Ishikawa (cell line): ENCODE measurements around the gene DGKG.

Experiments
- FOXM1 ChIP-seq: IDR thresholded peaks from 2 replicates; pipeline ENCODE4 v1.6.1; 2012; ENCODE audit warnings: low read depth, borderline replicate concordance
- TAF1 ChIP-seq: IDR thresholded peaks from 2 replicates; pipeline ENCODE4 v1.6.1; 2012; ENCODE audit warnings: low read depth, mild to moderate bottlenecking

DNA sequence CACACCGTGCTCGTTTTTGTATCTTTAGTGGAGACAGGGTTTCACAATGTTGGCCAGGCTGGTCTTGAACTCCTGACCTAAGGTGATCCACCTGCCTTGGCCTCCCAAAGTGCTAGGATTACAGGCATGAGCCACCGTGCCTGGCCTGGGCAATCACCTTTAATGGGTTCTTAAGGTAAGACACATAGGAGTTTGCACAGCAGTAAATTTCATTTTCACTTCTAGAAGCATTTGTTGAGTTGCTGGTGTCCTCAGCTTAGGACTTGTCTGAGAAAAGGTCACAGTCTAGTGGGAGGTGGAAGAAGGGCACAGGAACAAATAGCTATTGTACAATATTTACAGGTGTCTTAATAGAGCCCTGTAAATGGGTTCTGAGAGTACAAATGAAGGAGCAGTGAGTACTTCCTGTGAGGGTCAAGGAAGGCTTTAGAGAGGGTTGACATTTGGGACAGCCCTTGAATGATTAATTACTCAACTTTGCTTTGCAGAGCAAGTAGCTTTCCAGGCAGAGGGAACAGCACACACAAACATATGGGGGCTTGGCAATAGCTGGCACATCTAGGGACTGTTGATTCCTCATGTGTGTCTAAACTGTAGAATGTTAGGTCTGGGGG, 244.4 kb downstream of the DGKG start:
- TF ChIP-seq TAF1 (no peak), FOXM1 (no peak)
